HG03135 (cell line): ENCODE results near the gene MRTFB.

Experiments used
- ATAC-seq: cut with Tn5 transposase; IDR thresholded peaks from one replicate; pipeline ENCODE4 v1.9.1; 2021; ENCODE audit warnings: mild to moderate bottlenecking, moderate library complexity; ENCODE audit not compliant: unreplicated experiment

MRTFB gene

GRCh38 chr16:14131774-14132695, 60.9 kb downstream of the MRTFB start:
- no peak for ATAC-seq

DNA sequence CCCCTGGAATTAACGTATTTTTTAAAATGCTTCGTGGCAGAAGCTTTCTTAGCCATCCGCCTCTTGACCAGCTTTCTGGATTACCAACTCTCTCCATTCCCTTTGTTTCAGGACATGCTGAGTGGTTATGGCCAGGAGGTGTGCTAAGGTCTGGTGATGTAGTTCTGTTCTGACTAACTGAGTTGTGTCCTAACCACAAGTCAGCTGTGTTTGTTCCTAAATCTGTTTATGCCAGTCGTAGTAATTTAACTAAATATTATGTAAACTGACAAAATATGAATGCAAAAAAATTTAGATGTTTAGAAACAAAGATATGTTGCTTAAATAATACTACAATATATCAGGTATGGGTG, 61.6 kb downstream of the MRTFB start:
- ATAC-seq, result no peak

GRCh38 chr16:14133907-14134306, 62.8 kb downstream of the MRTFB start:
- ATAC-seq, result no peak

DNA sequence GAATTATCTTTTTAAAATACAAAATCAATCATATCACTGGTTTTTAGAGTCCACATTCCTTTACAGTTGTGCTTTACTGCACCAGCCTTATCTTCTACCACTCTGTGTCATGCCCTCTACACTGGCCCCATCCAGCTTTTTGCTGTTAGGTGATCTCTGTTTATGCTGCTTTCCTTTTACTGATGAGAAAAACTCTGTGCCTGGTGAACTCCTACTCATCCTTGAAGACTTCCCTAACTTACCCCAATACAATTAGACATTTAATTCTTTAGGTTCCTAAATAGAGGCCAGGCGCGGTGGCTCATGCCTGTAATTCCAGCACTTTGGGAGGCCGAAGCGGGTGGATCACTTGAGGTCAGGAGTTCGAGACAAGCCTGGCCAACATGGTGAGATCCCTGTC, 64.6 kb downstream of the MRTFB start:
- ATAC-seq, result no peak

DNA sequence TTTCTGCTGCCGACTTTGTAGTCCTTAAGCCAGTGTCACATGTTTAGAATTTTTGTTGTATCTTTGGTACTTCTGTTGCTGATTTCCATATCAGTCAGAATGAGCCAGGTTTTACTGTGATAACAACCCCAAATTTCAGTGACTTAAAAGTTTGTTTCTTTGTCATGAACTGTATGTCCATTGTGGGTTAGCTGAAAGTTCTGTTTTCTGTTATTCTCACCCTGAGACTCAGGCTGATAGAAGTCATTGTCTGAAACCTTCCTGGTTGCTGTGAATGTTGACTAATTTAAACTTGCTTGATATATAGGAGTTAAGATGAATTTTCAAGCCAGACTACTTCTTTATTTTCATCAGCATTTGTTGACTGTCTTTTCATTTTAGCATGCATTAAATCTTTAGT, 68.8 kb downstream of the MRTFB start:
- no peak for ATAC-seq

DNA sequence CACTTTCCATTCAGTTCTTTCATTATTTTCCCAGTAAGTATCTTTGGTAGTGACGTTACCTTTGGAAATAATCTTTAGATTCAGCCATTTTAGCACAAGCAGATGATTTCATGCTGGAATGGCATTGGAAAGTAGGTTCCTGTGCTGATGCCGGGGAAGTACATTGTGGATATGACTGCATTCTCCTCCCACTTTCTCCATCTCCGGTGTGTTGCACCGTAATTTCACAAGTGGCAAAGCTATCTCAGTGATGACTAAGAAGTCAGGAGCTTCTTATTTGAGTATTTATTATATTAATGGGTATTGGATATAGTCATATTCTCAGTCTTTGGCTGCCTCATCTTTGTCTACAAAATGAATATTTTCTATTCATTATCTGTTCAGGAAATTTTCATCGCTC, 69.8 kb downstream of the MRTFB start:
- ATAC-seq, result no peak

DNA sequence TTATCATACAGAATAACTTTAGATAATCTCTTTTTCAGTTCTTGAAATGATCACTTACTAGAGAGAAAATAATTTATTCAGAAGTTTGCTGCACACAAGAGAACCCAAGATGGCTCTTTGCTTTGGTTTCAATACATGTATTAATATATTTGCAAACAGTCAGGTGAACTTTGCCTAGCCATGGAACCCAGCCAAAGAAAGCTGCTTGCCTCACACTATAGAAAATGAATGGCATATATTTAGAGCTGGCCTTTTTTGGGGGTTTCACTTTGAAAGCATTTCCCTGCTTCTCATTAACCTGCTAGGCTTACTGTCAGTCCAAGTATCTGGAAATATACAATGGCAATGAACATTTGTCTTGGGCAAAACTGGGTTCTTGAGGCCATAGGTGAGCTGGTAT, 75.3 kb downstream of the MRTFB start:
- ATAC-seq, result no peak

- ATAC-seq, result no peak
Observed at GRCh38 chr16:14148016-14148415, 76.9 kb downstream of the MRTFB start.

- ATAC-seq, result no peak
Observed at GRCh38 chr16:14148569-14148968, 77.5 kb downstream of the MRTFB start.

DNA sequence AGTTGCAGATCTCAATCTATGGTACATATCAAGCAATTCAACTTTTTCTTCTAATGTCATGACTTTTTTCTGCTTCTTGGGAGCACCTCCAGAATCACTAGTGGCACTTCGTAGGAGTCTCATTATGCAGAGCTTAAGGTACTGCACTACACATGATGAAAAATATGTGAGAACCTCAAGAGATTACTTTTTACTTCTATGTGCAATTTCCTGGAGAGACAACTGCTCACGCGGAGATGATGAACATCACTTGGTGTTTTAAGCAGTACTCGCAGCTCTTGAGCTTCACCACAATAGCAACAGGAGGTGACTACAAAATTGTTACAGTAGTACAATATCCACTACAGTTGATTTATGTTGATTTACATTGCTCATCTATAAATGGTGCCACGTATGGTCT, 79.7 kb downstream of the MRTFB start:
- ATAC-seq, result no peak

DNA sequence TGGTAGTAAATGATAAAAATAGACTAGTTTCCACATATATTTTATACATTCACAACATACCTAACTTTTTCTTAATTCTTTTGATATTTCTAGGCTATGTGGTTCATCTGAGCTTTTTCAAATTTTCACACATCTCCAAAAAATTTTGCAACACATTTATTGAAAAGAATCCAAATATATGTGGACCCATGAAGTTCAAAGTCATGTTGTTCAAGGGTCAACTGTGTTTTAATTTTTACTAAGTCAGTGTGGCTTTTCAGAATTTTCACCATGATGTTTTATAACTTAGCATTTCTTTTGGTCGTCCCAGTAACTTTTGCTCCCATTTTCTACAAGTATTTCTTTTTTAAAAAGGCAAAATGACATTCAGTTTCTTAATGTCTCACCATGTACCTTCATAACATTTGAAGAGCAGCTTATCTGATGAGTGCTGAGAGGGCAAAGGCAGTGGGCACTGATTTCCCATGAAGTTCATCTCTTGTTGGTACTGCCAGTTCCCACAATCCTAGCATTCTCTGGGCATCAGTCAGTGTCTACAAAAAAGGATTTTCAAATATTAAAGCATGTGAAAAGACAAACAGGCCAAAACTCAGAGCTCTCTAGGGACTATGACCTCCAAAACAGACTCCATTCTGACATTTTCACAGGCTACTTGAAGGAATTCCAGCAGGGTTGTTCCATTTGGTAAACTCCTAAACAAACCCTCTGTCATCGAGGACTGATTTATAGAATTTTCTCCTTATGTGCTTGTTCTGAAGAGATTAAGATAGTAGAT, 80.3 kb downstream of the MRTFB start:
- ATAC-seq, result no peak

DNA sequence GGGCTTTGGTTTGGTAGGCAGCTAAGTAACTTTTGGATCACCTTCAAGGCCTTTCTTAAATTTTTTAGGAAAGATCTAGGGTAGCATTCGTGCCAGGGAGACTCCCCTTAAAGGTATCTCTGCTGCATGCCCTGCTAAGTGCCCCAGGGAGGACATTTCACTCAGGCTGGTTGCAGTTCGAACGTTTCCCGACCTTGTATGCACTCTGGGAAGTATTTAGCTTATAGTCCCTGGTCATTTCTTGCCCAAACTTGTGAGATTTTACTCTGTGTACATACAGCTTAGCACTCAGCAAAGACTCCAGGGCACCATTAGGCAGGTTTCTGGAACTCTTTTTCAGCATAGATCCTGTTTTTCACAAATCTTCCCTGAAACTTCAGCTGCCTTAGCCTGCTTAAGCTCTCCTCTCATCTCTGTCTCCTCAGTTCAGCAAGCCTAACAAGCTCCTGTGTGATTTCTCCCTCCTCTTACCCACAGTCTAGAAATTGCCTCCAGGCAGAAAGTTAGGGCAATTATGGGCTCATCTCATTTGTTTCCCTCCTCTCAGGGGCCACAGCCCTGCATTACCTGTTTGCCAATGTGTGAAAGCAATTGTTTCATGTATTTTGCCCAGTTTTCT, 84.6 kb downstream of the MRTFB start:
- ATAC-seq, result no peak

DNA sequence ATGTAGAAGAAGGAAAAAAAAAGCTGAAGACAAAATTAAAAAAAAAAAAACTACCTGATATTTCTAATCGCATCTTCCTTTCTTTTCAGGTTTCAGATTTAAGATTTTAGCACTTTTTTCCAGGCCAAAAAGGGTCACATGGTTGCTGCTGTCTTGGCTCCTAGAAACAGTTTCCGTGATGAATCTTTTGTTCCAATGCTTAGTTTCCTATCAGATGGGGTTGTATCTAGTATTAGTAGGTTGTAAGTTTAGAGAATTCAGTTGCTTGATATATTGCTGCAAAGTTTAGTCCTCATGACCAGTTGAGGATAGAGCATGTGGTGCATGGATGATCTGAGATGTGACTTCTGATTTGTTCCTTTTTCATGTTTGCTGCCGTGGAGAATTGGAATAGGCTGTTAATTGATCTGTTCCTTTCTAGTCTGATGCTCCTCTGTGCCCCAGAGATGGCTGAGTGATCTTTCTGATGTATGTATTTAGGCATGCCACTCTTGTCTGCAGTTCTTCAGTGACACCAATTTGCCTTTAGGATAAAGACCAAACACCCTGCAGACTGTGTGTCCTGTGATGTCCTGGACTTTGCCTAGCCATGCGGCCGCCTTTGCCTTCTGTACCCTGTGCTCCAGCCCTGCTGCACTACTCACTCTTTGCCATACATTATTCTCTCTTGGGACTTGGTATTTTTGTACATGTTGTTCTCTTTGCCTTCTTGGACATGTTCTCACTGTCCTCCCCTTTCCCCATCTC, 94.0 kb downstream of the MRTFB start:
- no peak for ATAC-seq

DNA sequence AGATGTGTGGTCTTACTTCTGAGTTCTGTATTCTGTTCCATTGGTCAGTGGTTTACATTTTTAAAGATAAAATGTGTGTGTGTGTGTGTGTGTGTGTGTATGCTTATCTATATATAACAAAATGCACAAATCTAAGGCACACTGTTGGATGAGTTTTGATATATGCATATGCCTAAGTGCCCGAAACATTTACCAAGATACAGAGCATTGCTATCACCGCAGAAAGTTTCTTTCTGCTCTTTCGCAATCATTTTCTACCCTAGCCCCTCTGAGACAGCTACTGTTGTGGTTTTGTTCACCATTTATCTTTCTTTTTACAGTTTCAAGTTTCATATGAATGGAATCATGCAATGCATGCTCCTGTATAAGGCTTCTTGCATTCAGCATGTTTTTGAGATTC, 97.0 kb downstream of the MRTFB start:
- no peak for ATAC-seq

- ATAC-seq, result no peak
Observed at GRCh38 chr16:14172200-14172809, 101.2 kb downstream of the MRTFB start.

DNA sequence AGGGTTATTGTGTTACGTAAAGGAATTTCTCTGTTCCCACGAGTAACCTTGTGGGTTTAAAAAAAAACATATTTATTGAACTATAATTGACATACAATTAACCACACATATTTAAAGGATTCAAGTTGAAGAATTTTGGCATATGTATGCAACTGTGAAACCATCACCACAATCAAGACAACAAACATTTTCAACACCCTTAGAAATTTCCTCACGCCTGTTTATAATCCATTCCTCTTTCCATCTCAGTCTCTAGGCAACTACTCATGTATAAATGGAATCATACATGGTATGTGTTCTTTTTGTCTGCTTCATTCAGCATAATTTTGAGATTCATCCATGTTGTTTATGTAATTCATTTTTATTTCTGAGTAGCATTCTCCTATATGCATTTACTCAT, 104.0 kb downstream of the MRTFB start:
- no peak for ATAC-seq

DNA sequence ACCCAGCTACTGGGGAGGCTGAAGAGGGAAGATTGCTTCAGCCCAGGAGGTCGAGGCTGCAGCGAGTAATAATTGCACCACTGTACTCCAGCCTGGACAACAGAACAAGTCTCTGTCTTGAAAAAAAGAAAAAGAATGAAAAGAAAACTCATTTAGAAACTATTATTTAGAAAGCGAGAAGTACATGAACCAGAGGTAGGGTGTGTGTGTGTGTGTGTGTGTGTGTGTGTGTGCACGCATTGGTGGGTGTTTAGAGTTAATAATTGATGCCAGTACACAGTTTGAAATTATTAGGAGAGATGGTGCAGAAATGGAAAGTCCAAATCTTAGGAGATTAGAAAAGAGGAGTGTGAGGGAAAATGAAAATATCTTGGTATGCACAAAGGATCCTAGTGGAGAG, 106.6 kb downstream of the MRTFB start:
- no peak for ATAC-seq

DNA sequence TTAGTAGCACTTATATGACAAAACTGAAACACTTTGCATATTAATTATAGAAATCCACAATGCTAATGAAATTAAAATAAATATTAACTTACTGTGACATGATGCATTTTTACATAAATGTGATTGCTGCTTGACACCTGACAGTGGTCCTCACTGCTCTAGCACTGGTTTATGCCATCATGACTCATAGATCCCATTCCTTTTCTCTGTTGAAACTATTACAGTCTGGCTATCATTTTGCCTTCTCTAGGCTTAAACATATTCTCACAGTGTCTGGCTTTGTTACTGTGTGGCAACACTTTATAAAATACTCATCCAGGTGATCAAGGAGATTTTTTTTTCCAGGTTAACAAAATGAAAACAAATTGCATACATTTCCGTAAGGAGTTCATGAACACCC, 108.0 kb downstream of the MRTFB start:
- no peak for ATAC-seq

- ATAC-seq, result no peak
Observed at GRCh38 chr16:14180481-14180944, 109.4 kb downstream of the MRTFB start.

GRCh38 chr16:14181371-14182050, 110.4 kb downstream of the MRTFB start:
- no peak for ATAC-seq
